Mononuclear cell (primary cell): ENCODE data around the gene SLC6A11. TPM values are rescaled to one million over a fixed set of nuclear protein-coding genes. Genes with fewer than 3 reads are reported as not detected.

ENCODE experiments used
- H3K27me3 ChIP-seq: 2 replicates; pipeline ENCODE4 v1.6.0; 2011; ENCODE audit warnings: low read length, control low read depth; ENCODE audit not compliant: insufficient read depth
- H3K4me1 ChIP-seq: 2 replicates; pipeline ENCODE4 v1.5.1; 2011; ENCODE audit warnings: mild to moderate bottlenecking, low read length, control low read depth; ENCODE audit not compliant: insufficient read depth
- H3K4me3 ChIP-seq: 2 replicates; pipeline ENCODE4 v1.5.1; 2011; ENCODE audit warnings: mild to moderate bottlenecking, low read length, moderate library complexity
- H3K9me3 ChIP-seq: 2 replicates; pipeline ENCODE4 v1.5.1; 2011; ENCODE audit warnings: low read depth, mild to moderate bottlenecking, control low read depth, low read length
- total RNA-seq: library from RNA; depleted of rRNA; stranded (reverse); fragments of >200 nt; gene quantifications from one replicate; pipeline ENCODE4 v1.2.3, GENCODE V29; 2012

Gene SLC6A11
- total RNA-seq, 1 donor: under 0.01 TPM

DNA sequence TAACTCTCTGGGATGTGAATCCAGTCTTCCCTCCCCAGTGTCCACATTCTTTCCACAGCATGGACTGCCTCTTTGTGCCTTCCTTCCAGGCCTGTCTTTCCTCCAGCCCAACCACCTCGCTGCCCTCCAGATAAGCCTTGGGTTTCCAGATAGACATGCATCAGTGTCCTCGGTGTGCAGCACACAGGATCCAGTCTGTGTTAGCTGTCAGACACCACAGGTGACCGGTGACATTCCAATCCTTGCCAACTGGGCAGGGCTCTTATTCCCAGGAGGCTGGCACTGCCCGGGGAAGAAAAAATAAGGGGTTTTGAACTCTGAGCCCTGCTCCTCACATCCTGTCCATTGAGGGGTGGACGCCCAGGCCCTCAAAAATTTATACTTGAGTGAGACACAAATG, 170.6 kb downstream of the SLC6A11 start:
- Histone ChIP-seq H3K9me3 (no peaks in the 10 kb centered on the region), H3K4me3 (no peak overlapping the region), H3K27me3 (peaks cover 16% of the 10 kb centered on the region), H3K4me1 (no peaks in the 10 kb centered on the region)

GRCh38 chr3:10988001-10988665, 172.1 kb downstream of the SLC6A11 start:
- Histone ChIP-seq H3K4me1 (no peaks in the 10 kb centered on the region), H3K27me3 (peaks cover 21% of the 10 kb centered on the region)

GRCh38 chr3:10988991-10989484, 173.0 kb downstream of the SLC6A11 start:
- Histone ChIP-seq H3K4me3 (no peak overlapping the region), H3K27me3 (peaks cover 28% of the 10 kb centered on the region), H3K4me1 (no peaks in the 10 kb centered on the region), H3K9me3 (no peaks in the 10 kb centered on the region)

More at GRCh38 chr3:10988001-10988665, 172.1 kb downstream of the SLC6A11 start:
- H3K4me3 ChIP-seq: no peak overlapping the region
- H3K9me3 ChIP-seq: no peaks in the 10 kb centered on the region

Other genes starting within 250 kb of the SLC6A11 start
- gene SLC6A1, start 176.5 kb downstream of the SLC6A11 start, total RNA-seq: under 0.01 TPM